ENCODE measurements around the gene COLQ.
A peak's percentile ranks its signal among the peaks of the same experiment; 100 is the strongest.
"Not testable (repeated sequence)": the region's sequence is repeated elsewhere in the genome, so short reads cannot be mapped to it uniquely, and the experiment has no call there.

COLQ gene

GRCh38 chr3:15427182-15427880 is 94.2 kb downstream of the COLQ start, which contains the start of the genes EAF1 and METTL6:
Gene EAF1, plus strand, starts transcription at chr3:15427598. Its CDS starts 182 bp downstream, at chr3:15427780.
Gene METTL6, minus strand, starts transcription at chr3:15427544. Its CDS starts 1,033 bp downstream, at chr3:15426511.
- DNase-seq (ENCODE audit: low read depth): peak; percentile 66

- no peak for DNase-seq (ENCODE audit: low read depth)
Measured at GRCh38 chr3:15426579-15427118, 94.9 kb downstream of the COLQ start.

GRCh38 chr3:15420871-15421270 is 100.6 kb downstream of the COLQ start:
- DNase-seq (ENCODE audit: low read depth): no peak

DNA sequence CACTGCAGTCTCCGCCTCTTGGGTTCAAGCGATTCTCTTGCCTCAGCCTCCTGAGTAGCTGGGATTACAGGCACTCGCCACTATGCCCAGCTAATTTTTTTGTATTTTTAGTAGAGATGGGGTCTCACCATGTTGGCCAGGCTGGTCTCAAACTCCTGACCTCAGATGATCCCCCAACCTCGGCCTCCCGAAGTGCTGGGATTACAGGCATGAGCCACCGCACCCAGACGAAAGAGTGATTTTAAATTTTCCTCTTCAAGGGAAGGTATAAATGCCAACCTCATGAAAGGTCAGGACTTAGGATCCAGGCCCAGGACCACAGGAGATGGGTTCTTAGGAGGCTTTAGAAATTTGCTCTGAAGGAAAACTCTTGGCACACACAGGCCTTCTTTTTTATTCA is 110.5 kb downstream of the COLQ start:
- DNase-seq (ENCODE audit: low read depth): not testable (repeated sequence)

DNA sequence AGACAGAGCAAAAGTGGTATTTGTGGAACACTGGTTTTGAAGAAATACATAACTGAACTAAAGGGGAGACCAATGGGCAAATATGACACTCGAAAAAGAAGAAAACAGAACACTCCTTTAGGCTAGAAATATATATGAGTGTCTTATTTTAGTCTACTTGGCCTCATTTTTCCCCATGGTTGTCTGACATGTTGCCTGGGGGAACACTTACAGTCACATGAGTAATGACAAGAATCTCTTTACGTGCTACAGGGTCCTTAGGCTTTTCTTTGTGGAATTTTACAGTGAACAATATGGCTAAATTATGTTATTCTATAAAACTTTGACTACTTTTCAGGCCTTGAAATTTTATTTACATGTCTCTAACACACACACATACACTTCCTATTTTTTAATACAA is 111.7 kb downstream of the COLQ start:
- DNase-seq (ENCODE audit: low read depth): no peak

DNA sequence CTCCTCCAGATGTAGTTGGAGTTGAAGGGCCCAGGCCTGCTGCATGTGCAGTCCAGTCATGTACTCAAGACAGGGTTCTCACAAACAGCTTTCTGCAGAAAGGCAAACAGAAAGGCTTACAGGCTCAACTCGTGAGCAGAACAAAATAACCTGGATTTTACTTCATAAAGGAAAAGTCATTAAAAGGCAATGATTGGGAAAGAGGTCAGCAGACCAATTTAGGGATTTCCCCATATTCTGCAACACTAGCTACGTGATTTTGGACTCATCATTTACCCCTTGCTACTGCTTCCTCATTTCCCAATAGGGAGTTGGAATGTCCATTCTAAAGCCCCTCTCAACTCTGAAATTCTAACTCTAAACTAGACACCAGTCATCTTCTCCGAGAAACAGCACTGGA is 112.3 kb downstream of the COLQ start:
- DNase-seq (ENCODE audit: low read depth): no peak

DNA sequence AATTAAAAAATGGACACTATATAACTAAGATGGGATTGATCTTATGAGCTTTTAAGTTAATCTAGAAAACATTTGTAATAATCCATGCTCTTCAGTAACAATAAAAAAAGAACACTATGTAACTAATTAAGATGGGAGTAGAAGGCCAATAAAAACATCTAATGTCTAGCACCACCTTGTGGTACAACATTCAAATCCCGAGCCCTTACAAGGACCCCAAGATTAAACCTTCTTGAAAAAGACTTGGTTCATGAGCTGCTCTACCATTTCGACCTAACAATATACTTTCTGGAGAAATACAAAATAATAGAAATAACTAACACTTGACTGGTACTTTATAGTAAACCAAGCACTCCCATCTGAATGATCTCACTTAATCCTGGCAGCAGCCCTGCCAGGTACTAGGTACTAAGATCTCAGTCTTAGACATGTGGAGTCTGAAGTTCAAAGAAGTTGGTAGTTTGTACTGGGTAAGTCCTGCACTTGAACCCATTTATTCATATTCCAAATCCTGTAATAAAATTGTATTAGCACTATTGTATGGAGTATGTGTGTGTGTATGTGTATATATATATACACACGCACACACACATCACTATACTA is 116.0 kb downstream of the COLQ start:
- no peak for DNase-seq (ENCODE audit: low read depth)

DNA sequence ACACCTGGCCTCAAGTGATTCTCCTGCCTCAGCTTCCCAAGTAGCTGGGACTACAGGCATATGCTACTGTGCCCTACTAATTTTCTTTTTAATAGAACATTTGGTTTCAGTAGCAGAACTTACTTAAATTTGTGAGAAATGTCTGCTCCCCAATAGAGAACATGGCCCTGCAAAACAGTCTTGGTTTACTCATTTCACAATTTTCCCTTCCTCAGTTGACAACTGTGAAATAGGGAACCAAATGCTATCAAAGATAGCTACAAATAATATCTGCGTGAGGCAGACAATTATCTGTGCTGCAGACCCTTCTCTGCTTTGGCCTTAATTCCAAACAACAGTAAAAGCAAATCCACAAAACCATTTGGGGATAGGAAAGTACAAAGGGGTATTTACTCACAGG is 116.7 kb downstream of the COLQ start:
- DNase-seq (ENCODE audit: low read depth): no peak

DNA sequence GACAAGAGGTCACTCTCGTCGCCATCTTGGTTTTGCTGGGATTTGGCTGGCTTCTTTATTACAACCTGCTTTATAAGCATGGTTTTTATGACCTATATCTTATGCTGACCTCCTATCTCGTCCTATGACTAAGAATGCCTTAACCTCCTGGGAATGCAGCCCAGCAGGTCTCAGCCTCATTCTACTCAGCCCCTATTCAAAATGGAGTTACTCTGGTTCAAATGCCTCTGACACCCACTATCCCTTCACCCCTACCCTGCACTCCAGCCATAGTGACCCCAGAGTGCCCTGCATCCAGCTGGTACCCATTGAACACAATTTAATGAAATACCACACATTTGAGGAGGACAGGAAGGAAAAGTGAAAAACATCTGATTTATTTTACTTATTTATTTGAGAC is 117.5 kb downstream of the COLQ start:
- DNase-seq (ENCODE audit: low read depth): no peak

DNA sequence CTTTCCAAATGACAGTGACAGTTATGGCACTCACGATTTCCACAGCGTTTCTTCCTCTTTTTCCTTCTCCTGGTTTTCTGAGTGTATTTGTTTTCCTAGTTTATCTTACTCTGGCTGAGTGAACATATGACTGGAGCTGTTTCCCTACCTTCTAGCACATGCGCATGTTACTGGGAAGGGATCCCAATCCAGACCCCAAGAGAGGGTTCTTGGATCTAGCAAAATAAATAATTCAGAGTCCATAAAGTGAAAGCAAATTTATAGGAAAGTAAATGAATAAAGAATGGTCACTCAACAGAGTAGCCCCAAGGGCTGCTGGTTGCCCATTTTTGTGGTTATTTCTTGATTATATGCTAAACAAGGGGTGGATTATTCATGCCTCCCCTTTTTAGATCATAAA is 118.0 kb downstream of the COLQ start:
- no peak for DNase-seq (ENCODE audit: low read depth)

DNA sequence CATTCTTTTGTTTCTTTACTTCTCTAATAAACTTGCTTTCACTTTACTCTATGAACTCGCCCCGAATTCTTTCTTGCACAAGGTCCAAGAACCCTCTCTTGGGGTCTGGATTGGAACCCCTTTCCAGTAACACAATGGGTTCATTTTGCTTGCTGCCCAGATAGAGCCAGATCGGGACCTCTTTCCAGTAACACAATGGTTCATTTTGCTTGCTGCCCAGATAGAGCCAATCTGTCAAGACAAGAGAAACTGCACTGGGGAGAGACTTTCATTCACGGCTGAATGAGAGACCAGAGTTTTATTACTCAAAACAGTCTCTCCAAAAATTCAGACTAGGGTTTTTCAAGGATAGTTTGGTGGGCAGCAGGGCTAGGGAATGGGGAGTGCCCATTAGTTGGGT is 119.6 kb downstream of the COLQ start:
- DNase-seq (ENCODE audit: low read depth): no peak
